Astrocyte (in vitro differentiated cells and primary cell): ENCODE measurements around the gene GHRHR.

ENCODE experiments used
- EZH2 ChIP-seq: IDR thresholded peaks from 2 replicates; pipeline ENCODE4 v1.6.1; 2012; ENCODE audit warnings: mild to moderate bottlenecking, low read length, inconsistent platforms; ENCODE audit not compliant: insufficient read depth
- TF ChIP-seq, protein P1 (sequence below): IDR thresholded peaks from 2 replicates; pipeline ENCODE4 v1.5.1; 2011; ENCODE audit warnings: low read depth, mild to moderate bottlenecking, inconsistent platforms, low read length, moderate library complexity; ENCODE audit not compliant: insufficient read depth

DNA sequence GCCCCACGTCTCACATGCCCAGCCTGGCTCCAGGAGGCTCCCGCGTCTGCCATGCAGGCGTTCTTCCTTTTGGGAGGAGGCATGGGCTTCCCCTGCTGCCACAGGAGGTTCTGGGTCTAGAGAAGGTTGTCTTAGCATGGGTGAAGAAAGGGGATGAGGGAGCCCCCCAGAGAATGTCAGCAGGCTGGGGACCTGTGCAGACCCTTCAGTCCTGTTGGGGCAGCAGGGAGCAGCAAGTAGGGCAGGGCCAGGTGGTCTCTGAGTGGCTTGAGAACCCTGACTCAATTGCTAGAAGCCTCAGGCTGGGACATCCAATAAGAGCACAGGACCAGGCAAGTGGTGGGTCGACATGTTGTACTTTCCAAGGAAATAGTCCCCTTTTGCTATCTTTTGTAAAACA is 54.0 kb downstream of the GHRHR start:
- TF ChIP-seq, protein P1, sequence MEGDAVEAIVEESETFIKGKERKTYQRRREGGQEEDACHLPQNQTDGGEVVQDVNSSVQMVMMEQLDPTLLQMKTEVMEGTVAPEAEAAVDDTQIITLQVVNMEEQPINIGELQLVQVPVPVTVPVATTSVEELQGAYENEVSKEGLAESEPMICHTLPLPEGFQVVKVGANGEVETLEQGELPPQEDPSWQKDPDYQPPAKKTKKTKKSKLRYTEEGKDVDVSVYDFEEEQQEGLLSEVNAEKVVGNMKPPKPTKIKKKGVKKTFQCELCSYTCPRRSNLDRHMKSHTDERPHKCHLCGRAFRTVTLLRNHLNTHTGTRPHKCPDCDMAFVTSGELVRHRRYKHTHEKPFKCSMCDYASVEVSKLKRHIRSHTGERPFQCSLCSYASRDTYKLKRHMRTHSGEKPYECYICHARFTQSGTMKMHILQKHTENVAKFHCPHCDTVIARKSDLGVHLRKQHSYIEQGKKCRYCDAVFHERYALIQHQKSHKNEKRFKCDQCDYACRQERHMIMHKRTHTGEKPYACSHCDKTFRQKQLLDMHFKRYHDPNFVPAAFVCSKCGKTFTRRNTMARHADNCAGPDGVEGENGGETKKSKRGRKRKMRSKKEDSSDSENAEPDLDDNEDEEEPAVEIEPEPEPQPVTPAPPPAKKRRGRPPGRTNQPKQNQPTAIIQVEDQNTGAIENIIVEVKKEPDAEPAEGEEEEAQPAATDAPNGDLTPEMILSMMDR = no peak
- TF ChIP-seq EZH2 = no peak
